HepG2 (cell line): ENCODE data around the gene SLC13A3. TPM values are rescaled to one million over a fixed set of nuclear protein-coding genes. Genes with fewer than 3 reads are reported as not detected.
A peak's percentile ranks its signal among the peaks of the same experiment; 100 is the strongest.

ENCODE experiments used
- HIVEP1 ChIP-seq: sonication (generic); formaldehyde crosslinking; IDR thresholded peaks from 2 replicates; pipeline ENCODE4 v1.4.0; 2020; ENCODE audit warnings: mild to moderate bottlenecking, missing genetic modification reagents
- HMG20A ChIP-seq: IDR thresholded peaks from 2 replicates; pipeline ENCODE4 v1.6.1; 2016; ENCODE audit warnings: borderline replicate concordance
- HNF4A ChIP-seq: sonication (generic); formaldehyde crosslinking; IDR thresholded peaks from 2 replicates; pipeline ENCODE4 v1.4.0; 2020; ENCODE audit warnings: missing genetic modification reagents
- MED1 ChIP-seq: sonication (generic); formaldehyde crosslinking; IDR thresholded peaks from 2 replicates; pipeline ENCODE4 v1.4.0; 2020; ENCODE audit warnings: missing genetic modification reagents
- NAIF1 ChIP-seq: sonication (generic); formaldehyde crosslinking; IDR thresholded peaks from 2 replicates; pipeline ENCODE4 v1.5.0; 2020; ENCODE audit warnings: mild to moderate bottlenecking, missing genetic modification reagents, borderline replicate concordance
- NR2C2 ChIP-seq: sonication (generic); formaldehyde crosslinking; IDR thresholded peaks from 2 replicates; pipeline ENCODE4 v1.4.0; 2020; ENCODE audit warnings: missing genetic modification reagents, mild to moderate bottlenecking, moderate library complexity, borderline replicate concordance
- PHF20 ChIP-seq: sonication (generic); formaldehyde crosslinking; IDR thresholded peaks from 2 replicates; pipeline ENCODE4 v1.5.0; 2020; ENCODE audit warnings: mild to moderate bottlenecking, missing genetic modification reagents
- SETDB1 ChIP-seq: sonication (generic); formaldehyde crosslinking; IDR thresholded peaks from 2 replicates; pipeline ENCODE4 v1.5.1; 2020; ENCODE audit warnings: missing genetic modification reagents, mild to moderate bottlenecking, borderline replicate concordance
- ZNF101 ChIP-seq: sonication (generic); formaldehyde crosslinking; IDR thresholded peaks from 2 replicates; pipeline ENCODE4 v1.4.0; 2020; ENCODE audit warnings: mild to moderate bottlenecking, low read depth, missing genetic modification reagents, borderline replicate concordance
- ZNF367 ChIP-seq: sonication (generic); formaldehyde crosslinking; IDR thresholded peaks from 2 replicates; pipeline ENCODE4 v1.4.0; 2020; ENCODE audit warnings: missing genetic modification reagents, borderline replicate concordance
- ZNF547 ChIP-seq: sonication (generic); formaldehyde crosslinking; IDR thresholded peaks from 2 replicates; pipeline ENCODE4 v1.5.1; 2020; ENCODE audit warnings: mild to moderate bottlenecking, missing genetic modification reagents
- ZNF563 ChIP-seq: sonication (generic); formaldehyde crosslinking; IDR thresholded peaks from 2 replicates; pipeline ENCODE4 v1.8.0; 2022; ENCODE audit warnings: mild to moderate bottlenecking, moderate library complexity, missing genetic modification reagents
- ZSCAN9 ChIP-seq: IDR thresholded peaks from 2 replicates; pipeline ENCODE4 v1.6.1; 2016; ENCODE audit warnings: borderline replicate concordance
- polyA plus RNA-seq, 8 experiments: library from polyadenylated mRNA; depleted of rRNA in 3 of 8; stranded (reverse) in 7 of 8; unstranded in 1 of 8; fragments of >200 nt; fragmentation: Illumina TruSeq in 4 of 8; extraction: Trizol in 4 of 8; gene quantifications; 2 replicates each; pipeline versions ENCODE4 v1.2.1 to v1.2.3, GENCODE V29; 2011 to 2016; ENCODE audit warnings: low read depth in 4 of 8, missing spikeins in 1 of 8, mixed read lengths in 1 of 8; ENCODE audit not compliant: insufficient read depth in 1 of 8
- total RNA-seq, 5 experiments: library from RNA; depleted of rRNA; stranded (reverse); fragments of >200 nt; fragmentation: Illumina TruSeq; extraction: Trizol; gene quantifications; 2 replicates each; pipeline ENCODE4 v1.2.3, GENCODE V29; 2016; ENCODE audit warnings: low read depth in 1 of 5
- TF ChIP-seq, protein P1 (sequence below): sonication (generic); formaldehyde crosslinking; IDR thresholded peaks from 2 replicates; pipeline ENCODE4 v1.4.0; 2020; ENCODE audit warnings: missing genetic modification reagents
- TF ChIP-seq, protein P2 (sequence below): sonication (generic); formaldehyde crosslinking; IDR thresholded peaks from 2 replicates; pipeline ENCODE4 v1.4.0; 2020; ENCODE audit warnings: mild to moderate bottlenecking, missing genetic modification reagents
- TF ChIP-seq, protein P3 (sequence below): conservative IDR thresholded peaks from 2 replicates; pipeline ENCODE4 v1.6.1; 2018; ENCODE audit warnings: missing genetic modification reagents
- TF ChIP-seq, protein P4 (sequence below): sonication (generic); formaldehyde crosslinking; IDR thresholded peaks from 2 replicates; pipeline ENCODE4 v1.5.0; 2020; ENCODE audit warnings: mild to moderate bottlenecking, missing genetic modification reagents, borderline replicate concordance
- TF ChIP-seq, protein P5 (sequence below), 2 experiments: sonication (generic) in 1 of 2; formaldehyde crosslinking in 1 of 2; IDR thresholded peaks; 2 replicates each; pipeline versions ENCODE4 v1.4.0 to v1.6.1; 2018 to 2020; ENCODE audit warnings: missing genetic modification reagents in 2 of 2, borderline replicate concordance in 1 of 2, low read depth in 1 of 2, mild to moderate bottlenecking in 1 of 2, missing biosample characterization in 1 of 2

The SLC13A3 gene
- total and polyA plus RNA-seq, 2 of the 13 experiments (the other 11 are each of a cell fraction or from before 2014, with no cell fraction given) = 66.5 to 76.0 TPM

DNA sequence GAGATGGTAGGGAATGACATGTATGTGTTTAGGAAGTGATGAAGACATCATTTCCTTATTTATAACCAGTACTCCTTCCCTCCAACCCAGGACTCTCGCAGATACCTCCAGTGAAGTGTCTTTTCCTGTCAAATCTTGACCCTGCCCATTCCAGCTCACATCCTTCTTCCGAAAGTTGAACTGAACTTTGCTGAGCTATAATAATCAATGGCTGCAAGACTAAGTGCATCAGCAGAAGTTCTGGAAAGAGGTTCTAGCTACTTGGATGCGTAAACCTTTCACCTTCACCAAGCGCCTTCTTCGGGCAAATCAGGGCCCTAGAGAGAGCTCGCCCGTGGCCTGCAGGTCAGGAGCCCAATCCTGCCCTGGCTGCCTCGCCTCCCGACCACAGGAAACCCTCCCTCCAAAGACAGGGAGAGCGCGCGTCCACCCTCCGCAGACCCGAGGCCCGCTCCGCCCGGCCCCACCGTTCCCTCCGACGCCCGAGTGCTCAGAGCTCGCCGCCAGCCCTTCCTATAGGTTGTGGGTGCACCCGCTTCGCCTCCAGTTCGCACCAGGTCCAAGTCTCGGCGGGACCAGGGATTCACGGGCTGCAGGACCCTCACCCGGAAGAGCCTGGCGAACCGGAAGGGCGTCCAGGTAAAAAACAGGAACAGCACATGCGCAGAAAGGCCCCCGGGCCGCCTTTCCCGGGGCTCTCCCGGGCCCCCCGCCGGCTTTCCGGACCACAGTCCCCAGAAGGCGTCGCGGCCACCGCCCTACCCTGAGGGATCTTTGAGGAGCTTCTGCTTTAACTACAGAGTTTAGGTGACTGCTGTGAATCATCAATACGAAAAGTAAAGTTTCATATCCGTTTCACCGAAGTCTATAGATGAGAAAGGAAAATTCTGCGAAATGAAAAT, 138.1 kb downstream of the SLC13A3 start, which contains the start of gene ZNF334 (continued):
- TF ChIP-seq, protein P1, sequence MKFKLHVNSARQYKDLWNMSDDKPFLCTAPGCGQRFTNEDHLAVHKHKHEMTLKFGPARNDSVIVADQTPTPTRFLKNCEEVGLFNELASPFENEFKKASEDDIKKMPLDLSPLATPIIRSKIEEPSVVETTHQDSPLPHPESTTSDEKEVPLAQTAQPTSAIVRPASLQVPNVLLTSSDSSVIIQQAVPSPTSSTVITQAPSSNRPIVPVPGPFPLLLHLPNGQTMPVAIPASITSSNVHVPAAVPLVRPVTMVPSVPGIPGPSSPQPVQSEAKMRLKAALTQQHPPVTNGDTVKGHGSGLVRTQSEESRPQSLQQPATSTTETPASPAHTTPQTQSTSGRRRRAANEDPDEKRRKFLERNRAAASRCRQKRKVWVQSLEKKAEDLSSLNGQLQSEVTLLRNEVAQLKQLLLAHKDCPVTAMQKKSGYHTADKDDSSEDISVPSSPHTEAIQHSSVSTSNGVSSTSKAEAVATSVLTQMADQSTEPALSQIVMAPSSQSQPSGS (CRISPR knock-in tag) = 0 out of 2 replicates have a peak, but pooled peaks have one; percentile 25
- TF ChIP-seq, protein P2, sequence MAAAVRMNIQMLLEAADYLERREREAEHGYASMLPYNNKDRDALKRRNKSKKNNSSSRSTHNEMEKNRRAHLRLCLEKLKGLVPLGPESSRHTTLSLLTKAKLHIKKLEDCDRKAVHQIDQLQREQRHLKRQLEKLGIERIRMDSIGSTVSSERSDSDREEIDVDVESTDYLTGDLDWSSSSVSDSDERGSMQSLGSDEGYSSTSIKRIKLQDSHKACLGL = peak; percentile 54; the same call in 1 of the 2 replicates
- TF ChIP-seq PHF20 (CRISPR knock-in tag) (peak; percentile 78; the same call in 1 of the 2 replicates), ZSCAN9 (CRISPR knock-in tag) (no peak), ZNF563 (CRISPR knock-in tag) (0 out of 2 replicates have a peak, but pooled peaks have one; percentile 20), HMG20A (CRISPR knock-in tag) (0 out of 2 replicates have a peak, but pooled peaks have one; percentile 12), NR2C2 (CRISPR knock-in tag) (peak; percentile 97), NAIF1 (CRISPR knock-in tag) (0 out of 2 replicates have a peak, but pooled peaks have one; percentile 38), HNF4A (CRISPR knock-in tag) (peak; percentile 35; the same call in 1 of the 2 replicates), SETDB1 (CRISPR knock-in tag) (peak; percentile 87; the same call in 1 of the 2 replicates), ZNF101 (CRISPR knock-in tag) (no peak), MED1 (peak; percentile 60), ZNF547 (CRISPR knock-in tag) (peak; percentile 50; the same call in 1 of the 2 replicates), ZNF367 (0 out of 2 replicates have a peak, but pooled peaks have one; percentile 47), HIVEP1 (CRISPR knock-in tag) (peak; percentile 62; the same call in 1 of the 2 replicates)
- TF ChIP-seq, protein P3, sequence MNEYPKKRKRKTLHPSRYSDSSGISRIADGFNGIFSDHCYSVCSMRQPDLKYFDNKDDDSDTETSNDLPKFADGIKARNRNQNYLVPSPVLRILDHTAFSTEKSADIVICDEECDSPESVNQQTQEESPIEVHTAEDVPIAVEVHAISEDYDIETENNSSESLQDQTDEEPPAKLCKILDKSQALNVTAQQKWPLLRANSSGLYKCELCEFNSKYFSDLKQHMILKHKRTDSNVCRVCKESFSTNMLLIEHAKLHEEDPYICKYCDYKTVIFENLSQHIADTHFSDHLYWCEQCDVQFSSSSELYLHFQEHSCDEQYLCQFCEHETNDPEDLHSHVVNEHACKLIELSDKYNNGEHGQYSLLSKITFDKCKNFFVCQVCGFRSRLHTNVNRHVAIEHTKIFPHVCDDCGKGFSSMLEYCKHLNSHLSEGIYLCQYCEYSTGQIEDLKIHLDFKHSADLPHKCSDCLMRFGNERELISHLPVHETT (CRISPR knock-in tag) = no peak
- TF ChIP-seq, protein P4, sequence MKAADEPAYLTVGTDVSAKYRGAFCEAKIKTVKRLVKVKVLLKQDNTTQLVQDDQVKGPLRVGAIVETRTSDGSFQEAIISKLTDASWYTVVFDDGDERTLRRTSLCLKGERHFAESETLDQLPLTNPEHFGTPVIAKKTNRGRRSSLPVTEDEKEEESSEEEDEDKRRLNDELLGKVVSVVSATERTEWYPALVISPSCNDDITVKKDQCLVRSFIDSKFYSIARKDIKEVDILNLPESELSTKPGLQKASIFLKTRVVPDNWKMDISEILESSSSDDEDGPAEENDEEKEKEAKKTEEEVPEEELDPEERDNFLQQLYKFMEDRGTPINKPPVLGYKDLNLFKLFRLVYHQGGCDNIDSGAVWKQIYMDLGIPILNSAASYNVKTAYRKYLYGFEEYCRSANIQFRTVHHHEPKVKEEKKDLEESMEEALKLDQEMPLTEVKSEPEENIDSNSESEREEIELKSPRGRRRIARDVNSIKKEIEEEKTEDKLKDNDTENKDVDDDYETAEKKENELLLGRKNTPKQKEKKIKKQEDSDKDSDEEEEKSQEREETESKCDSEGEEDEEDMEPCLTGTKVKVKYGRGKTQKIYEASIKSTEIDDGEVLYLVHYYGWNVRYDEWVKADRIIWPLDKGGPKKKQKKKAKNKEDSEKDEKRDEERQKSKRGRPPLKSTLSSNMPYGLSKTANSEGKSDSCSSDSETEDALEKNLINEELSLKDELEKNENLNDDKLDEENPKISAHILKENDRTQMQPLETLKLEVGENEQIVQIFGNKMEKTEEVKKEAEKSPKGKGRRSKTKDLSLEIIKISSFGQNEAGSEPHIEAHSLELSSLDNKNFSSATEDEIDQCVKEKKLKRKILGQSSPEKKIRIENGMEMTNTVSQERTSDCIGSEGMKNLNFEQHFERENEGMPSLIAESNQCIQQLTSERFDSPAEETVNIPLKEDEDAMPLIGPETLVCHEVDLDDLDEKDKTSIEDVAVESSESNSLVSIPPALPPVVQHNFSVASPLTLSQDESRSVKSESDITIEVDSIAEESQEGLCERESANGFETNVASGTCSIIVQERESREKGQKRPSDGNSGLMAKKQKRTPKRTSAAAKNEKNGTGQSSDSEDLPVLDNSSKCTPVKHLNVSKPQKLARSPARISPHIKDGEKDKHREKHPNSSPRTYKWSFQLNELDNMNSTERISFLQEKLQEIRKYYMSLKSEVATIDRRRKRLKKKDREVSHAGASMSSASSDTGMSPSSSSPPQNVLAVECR (CRISPR knock-in tag) = peak; percentile 73
- TF ChIP-seq, protein P5, sequence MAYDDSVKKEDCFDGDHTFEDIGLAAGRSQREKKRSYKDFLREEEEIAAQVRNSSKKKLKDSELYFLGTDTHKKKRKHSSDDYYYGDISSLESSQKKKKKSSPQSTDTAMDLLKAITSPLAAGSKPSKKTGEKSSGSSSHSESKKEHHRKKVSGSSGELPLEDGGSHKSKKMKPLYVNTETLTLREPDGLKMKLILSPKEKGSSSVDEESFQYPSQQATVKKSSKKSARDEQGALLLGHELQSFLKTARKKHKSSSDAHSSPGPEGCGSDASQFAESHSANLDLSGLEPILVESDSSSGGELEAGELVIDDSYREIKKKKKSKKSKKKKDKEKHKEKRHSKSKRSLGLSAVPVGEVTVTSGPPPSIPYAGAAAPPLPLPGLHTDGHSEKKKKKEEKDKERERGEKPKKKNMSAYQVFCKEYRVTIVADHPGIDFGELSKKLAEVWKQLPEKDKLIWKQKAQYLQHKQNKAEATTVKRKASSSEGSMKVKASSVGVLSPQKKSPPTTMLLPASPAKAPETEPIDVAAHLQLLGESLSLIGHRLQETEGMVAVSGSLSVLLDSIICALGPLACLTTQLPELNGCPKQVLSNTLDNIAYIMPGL (CRISPR knock-in tag; IDR thresholded peaks at IDR 0.05; ENCODE audit: borderline replicate concordance in 1 of 2, low read depth in 1 of 2) = peak; percentile 31 to 37; a peak in 2 of 4 replicates
